ENCODE data around the gene SMC6.

DNA sequence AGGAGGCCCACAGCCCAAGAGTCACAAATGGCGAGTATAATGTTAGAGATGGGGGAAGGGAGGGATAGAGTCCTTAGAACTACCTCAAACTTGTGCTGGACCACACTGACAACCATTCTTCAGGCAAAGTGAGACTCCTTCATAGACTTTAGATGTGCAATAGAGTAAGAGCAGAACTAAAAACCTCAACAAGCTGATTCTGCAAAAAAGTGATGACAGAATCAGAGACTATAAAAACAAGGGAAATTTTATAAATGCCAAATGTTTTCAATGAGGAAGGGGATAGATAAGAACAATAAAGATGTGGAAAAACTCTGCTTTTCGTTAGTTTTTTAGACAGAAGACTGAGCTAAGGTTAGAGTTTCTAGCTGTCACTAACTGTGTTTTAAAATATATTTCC, 17.7 kb downstream of the SMC6 start:
- TF ChIP-seq, protein P1, sequence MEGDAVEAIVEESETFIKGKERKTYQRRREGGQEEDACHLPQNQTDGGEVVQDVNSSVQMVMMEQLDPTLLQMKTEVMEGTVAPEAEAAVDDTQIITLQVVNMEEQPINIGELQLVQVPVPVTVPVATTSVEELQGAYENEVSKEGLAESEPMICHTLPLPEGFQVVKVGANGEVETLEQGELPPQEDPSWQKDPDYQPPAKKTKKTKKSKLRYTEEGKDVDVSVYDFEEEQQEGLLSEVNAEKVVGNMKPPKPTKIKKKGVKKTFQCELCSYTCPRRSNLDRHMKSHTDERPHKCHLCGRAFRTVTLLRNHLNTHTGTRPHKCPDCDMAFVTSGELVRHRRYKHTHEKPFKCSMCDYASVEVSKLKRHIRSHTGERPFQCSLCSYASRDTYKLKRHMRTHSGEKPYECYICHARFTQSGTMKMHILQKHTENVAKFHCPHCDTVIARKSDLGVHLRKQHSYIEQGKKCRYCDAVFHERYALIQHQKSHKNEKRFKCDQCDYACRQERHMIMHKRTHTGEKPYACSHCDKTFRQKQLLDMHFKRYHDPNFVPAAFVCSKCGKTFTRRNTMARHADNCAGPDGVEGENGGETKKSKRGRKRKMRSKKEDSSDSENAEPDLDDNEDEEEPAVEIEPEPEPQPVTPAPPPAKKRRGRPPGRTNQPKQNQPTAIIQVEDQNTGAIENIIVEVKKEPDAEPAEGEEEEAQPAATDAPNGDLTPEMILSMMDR (IDR thresholded peaks at IDR 0.05): no peak
- TF ChIP-seq POLR2A (IDR thresholded peaks at IDR 0.05): no peak
